Glutamatergic neuron (in vitro differentiated cells): ENCODE data around the gene PTPRO. TPM values are rescaled to one million over a fixed set of nuclear protein-coding genes. Genes with fewer than 3 reads are reported as not detected.
A peak's percentile ranks its signal among the peaks of the same experiment; 100 is the strongest.

Experiments
- DNase-seq: peaks from one replicate; pipeline ENCODE4 v3.0.0; 2022
- H3K27ac Mint-ChIP-seq: one replicate; pipeline ENCODE4 v1.8.0; 2020; ENCODE audit warnings: mild to moderate bottlenecking, mixed read lengths, inconsistent platforms; ENCODE audit not compliant: unreplicated experiment
- H3K27me3 Mint-ChIP-seq: one replicate; pipeline ENCODE4 v1.8.0; 2020; ENCODE audit warnings: mild to moderate bottlenecking, moderate library complexity, mixed read lengths, inconsistent platforms; ENCODE audit not compliant: unreplicated experiment
- H3K36me3 Mint-ChIP-seq: one replicate; pipeline ENCODE4 v1.8.0; 2020; ENCODE audit warnings: mild to moderate bottlenecking, mixed read lengths, inconsistent platforms; ENCODE audit not compliant: unreplicated experiment
- H3K4me1 Mint-ChIP-seq: one replicate; pipeline ENCODE4 v1.8.0; 2020; ENCODE audit warnings: mild to moderate bottlenecking, low read depth, mixed read lengths, inconsistent platforms; ENCODE audit not compliant: unreplicated experiment
- H3K4me3 Mint-ChIP-seq: one replicate; pipeline ENCODE4 v1.8.0; 2020; ENCODE audit warnings: mild to moderate bottlenecking, mixed read lengths, inconsistent platforms; ENCODE audit not compliant: unreplicated experiment
- H3K9me3 Mint-ChIP-seq: one replicate; pipeline ENCODE4 v1.8.0; 2020; ENCODE audit warnings: mild to moderate bottlenecking, moderate library complexity, mixed read lengths, inconsistent platforms; ENCODE audit not compliant: unreplicated experiment
- CTCF ChIP-seq: fragments of 200-600 bp; sonication (generic); IDR thresholded peaks from one replicate; pipeline ENCODE4 v1.5.0; 2021; ENCODE audit not compliant: partially characterized antibody, unreplicated experiment
- total RNA-seq: library from RNA; stranded (reverse); fragmentation: NEBNext Ultra II Directional; extraction: Animal tissue kit (Norgen Biotek cat#: 25700); gene quantifications from one replicate; pipeline ENCODE4 v1.2.1, GENCODE V29; 2021; ENCODE audit not compliant: unreplicated experiment

Gene PTPRO
- total RNA-seq, 1 donor from 2014 or later = 32.5 TPM

DNA sequence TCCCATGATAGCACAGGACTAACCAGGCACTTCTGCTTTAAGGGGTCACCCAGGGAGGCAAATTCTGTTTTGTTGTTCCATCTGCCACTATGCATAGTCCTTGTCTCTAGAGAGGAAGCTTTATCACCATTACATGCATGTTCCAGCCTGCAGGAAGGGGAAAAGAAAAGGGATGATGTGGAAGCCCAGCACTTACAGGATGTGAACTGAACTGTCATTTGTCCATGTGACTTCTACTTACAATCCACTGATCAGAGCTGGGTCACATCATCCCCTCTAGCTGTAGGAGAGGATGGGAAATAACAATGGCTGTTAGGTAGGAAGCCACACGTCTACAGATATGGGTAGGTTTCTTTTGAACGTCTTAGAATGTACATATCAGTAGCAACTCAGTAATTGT lies 203.1 kb downstream of the PTPRO start:
- Mint-ChIP-seq H3K36me3 (peaks cover 12% of the 10 kb centered on the region), H3K9me3 (peaks cover 2% of the 10 kb centered on the region), H3K4me3 (peak overlapping the region; percentile 44), H3K27me3 (no peaks in the 10 kb centered on the region), H3K4me1 (peaks cover 22% of the 10 kb centered on the region), H3K27ac (peak overlapping the region; percentile 84)
- no peak for DNase-seq
- TF ChIP-seq CTCF = no peak

GRCh38 chr12:15526033-15526432 lies 203.7 kb downstream of the PTPRO start:
- Mint-ChIP-seq H3K4me3 (peak overlapping the region; percentile 44), H3K27me3 (no peaks in the 10 kb centered on the region), H3K4me1 (peaks cover 22% of the 10 kb centered on the region), H3K27ac (peak overlapping the region; percentile 84), H3K9me3 (peaks cover 2% of the 10 kb centered on the region), H3K36me3 (peaks cover 12% of the 10 kb centered on the region)
- TF ChIP-seq CTCF = no peak
- DNase-seq = no peak

DNA sequence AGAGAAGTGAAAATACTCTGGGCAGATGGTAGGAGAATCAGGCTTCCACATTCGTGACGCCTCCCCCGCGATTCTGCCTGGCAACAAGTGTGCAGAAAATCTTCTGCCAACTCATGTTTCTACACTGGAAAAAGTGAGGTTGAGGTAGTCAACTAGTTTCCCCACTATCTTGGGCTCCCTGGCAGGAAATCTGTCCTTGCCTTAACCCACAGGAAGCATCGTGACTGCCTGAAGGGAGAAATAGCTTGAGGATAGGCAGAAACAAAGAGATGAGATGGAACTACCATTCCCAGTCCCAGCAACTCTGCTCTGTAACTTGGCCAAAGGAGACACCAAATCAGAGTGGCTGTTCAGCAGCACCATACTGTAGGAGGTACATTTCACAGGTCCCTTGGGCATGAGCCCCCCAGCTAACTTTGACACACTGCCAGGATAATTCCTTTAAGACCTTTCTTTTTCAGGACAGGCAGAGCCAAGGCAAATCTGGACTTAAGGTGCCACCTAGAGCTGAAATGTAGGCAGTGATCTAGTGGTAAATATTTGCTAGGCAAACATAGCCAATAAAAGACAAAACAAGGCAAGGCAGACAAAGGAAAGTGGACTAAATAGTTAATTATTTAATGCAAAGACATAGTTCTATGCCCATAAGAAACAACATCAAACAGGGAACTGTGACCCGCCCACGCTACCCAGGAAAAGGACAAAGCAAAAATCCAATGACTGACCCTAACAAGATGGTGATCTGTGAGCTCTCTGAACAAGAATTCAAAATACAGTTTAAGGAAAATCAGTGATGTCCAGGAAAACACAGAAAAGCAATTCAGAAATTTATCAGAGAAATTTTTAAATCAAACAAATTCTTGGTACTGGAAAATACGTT lies 205.1 kb downstream of the PTPRO start:
- no peak for DNase-seq
- no peak overlapping the region for H3K27ac Mint-ChIP-seq
- no peaks in the 10 kb centered on the region for H3K27me3 Mint-ChIP-seq
- H3K4me3 Mint-ChIP-seq = no peak overlapping the region
- TF ChIP-seq CTCF = no peak
- peaks cover 2% of the 10 kb centered on the region for H3K9me3 Mint-ChIP-seq
- H3K4me1 Mint-ChIP-seq = peaks cover 22% of the 10 kb centered on the region
- H3K36me3 Mint-ChIP-seq = peaks cover 12% of the 10 kb centered on the region

DNA sequence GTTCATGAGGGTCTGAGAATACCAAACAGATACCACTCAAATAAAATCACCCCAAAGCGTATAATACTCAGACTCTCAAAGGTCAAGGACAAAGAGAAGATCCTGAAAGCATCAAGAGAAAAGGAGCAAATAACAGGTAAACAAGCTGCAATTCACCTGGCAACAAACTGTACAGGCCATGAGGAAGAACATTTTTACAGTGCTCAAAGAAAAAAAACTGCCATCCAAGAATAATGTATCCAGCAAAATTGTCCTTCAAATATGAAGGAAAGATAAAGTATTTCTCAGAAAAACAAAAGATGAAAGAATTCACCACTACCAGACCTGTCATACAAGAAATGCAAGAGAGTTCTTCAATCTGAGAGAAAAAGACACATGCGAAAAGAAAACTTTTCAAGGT lies 206.4 kb downstream of the PTPRO start:
- H3K27me3 Mint-ChIP-seq = no peaks in the 10 kb centered on the region
- no peak overlapping the region for H3K4me3 Mint-ChIP-seq
- peaks cover 2% of the 10 kb centered on the region for H3K9me3 Mint-ChIP-seq
- DNase-seq = no peak
- peaks cover 12% of the 10 kb centered on the region for H3K36me3 Mint-ChIP-seq
- TF ChIP-seq CTCF = no peak
- peaks cover 22% of the 10 kb centered on the region for H3K4me1 Mint-ChIP-seq
- H3K27ac Mint-ChIP-seq = no peak overlapping the region

- peaks cover 2% of the 10 kb centered on the region for H3K9me3 Mint-ChIP-seq
- no peak for TF ChIP-seq CTCF
- H3K27me3 Mint-ChIP-seq = no peaks in the 10 kb centered on the region
- DNase-seq = no peak
- H3K36me3 Mint-ChIP-seq = peaks cover 12% of the 10 kb centered on the region
- H3K4me1 Mint-ChIP-seq = peaks cover 14% of the 10 kb centered on the region
- H3K4me3 Mint-ChIP-seq = no peak overlapping the region
- no peak overlapping the region for H3K27ac Mint-ChIP-seq
Measured at GRCh38 chr12:15530361-15530760, 208.1 kb downstream of the PTPRO start.
